ENCODE measurements around the gene ARHGAP27. TPM values are rescaled to one million over a fixed set of nuclear protein-coding genes. Genes with fewer than 3 reads are reported as not detected.
A peak's percentile ranks its signal among the peaks of the same experiment; 100 is the strongest.

The ARHGAP27 gene
- total RNA-seq, 1 experiment from 2014 or later, result 12.9 TPM

DNA sequence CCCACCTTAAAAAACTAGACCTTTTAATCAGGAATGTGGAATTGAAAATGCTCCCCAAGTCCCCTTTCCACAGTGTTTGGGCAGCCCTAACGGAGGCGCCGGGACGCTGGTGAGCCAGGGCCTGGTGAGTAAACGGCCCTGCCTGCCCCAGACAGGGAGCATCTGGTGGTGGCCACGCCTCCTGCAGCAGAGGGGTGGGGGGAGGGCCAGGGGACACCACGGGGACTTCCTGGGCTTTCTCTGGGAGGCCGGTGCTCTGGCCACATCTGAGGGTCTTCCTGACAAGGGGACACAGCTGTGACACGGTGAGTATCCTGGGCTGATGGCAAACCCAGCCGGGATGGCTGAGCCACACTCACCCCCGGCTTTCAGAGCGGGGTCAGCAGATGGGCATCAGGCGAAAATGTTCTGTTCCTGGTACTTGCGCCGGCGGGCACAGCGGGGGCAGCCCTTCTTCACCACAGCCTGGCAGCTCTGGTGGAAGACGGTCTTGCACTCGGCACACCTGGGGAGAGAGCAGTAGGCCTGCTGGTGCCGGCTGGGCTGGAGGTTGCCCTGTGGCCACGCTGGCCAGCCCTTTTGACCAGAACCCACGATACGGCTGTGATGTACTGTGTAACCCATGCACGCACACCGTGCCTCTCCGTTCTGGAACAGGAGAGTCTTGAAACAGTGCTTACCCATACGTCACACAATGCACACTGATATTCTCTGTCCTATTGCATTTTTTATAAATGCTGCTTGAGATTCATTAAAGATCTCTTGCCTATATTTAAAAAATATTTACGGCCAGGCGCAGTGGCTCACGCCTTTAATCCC lies 5.0 kb upstream of the ARHGAP27 start:
- Mint-ChIP-seq H3K27me3 (ENCODE audit: low read depth) (peaks cover 14% of the 10 kb centered on the region), H3K4me1 (peaks cover 23% of the 10 kb centered on the region), H3K9me3 (no peaks in the 10 kb centered on the region), H3K4me3 (no peak overlapping the region), H3K36me3 (no peaks in the 10 kb centered on the region), H3K27ac (no peak overlapping the region)
- TF ChIP-seq ZNF219 (CRISPR knock-in tag; IDR thresholded peaks at IDR 0.05; ENCODE audit: borderline replicate concordance), result no peak
- TF ChIP-seq TEAD1 (CRISPR knock-in tag; IDR thresholded peaks at IDR 0.05), result no peak
- no peak for TF ChIP-seq MYBL2 (CRISPR knock-in tag; IDR thresholded peaks at IDR 0.05)
- TF ChIP-seq CBFB (CRISPR knock-in tag; IDR thresholded peaks at IDR 0.05; ENCODE audit: low read depth), result no peak
- DNase-seq (ENCODE audit: low spot score) (no peak), ATAC-seq (peak; percentile 72)
- POLR2A ChIA-PET, result no interaction called here
- CTCF ChIA-PET, result no interaction called here

DNA sequence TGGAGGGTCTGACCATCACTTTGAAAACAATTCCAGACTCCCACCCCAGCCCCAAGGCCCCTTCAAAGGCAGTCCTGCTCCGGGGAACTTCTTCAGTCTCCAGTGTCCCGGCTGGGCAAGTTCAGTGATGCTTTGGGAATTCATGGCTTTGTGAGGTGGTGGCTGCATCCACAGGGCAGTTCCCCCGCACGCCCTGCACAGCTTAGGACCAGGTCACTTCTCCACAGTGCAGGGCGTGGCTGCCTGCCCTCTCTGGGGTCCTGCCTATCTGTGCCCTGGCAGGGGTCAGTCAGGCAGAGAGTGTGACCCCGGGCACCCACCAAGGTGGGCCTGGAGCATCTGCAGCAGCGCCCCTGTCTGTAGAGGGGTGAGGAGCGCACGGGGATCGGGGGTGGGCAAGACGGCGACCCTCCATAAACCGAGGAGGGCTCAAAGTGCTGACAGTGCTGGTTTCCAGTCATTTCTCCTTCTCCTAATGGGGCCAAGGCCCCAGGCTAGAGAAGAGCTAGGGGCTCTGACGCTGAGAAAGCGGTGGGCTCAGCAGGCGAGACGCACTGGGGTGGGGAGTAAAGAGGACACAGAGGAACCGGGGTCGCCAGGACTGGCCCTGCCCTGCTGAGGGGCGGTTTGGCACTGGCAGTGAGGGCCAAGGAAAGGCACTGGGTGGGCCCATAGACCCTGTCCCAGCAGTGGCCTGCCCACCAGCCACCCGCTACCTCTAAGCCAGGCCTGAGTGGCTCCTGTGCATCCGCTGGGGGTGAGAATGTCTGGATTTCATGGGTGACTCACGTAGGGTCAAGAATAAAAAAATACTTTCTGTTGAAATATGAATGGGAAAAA lies 4.2 kb upstream of the ARHGAP27 start:
- H3K4me3 Mint-ChIP-seq, result no peak overlapping the region
- H3K27me3 Mint-ChIP-seq (ENCODE audit: low read depth), result peaks cover 19% of the 10 kb centered on the region
- ChIA-PET CTCF (no interaction called here), POLR2A (no interaction called here)
- H3K9me3 Mint-ChIP-seq, result no peaks in the 10 kb centered on the region
- no peak for DNase-seq (ENCODE audit: low spot score)
- H3K27ac Mint-ChIP-seq, result no peak overlapping the region
- peaks cover 23% of the 10 kb centered on the region for H3K4me1 Mint-ChIP-seq
- ATAC-seq, result no peak
- H3K36me3 Mint-ChIP-seq, result no peaks in the 10 kb centered on the region
- TF ChIP-seq ZNF317 (CRISPR knock-in tag; IDR thresholded peaks at IDR 0.05; ENCODE audit: borderline replicate concordance, low read depth), result no peak
- TF ChIP-seq, protein P1, sequence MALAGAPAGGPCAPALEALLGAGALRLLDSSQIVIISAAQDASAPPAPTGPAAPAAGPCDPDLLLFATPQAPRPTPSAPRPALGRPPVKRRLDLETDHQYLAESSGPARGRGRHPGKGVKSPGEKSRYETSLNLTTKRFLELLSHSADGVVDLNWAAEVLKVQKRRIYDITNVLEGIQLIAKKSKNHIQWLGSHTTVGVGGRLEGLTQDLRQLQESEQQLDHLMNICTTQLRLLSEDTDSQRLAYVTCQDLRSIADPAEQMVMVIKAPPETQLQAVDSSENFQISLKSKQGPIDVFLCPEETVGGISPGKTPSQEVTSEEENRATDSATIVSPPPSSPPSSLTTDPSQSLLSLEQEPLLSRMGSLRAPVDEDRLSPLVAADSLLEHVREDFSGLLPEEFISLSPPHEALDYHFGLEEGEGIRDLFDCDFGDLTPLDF (CRISPR knock-in tag; IDR thresholded peaks at IDR 0.05), result no peak
- TF ChIP-seq, protein P2, sequence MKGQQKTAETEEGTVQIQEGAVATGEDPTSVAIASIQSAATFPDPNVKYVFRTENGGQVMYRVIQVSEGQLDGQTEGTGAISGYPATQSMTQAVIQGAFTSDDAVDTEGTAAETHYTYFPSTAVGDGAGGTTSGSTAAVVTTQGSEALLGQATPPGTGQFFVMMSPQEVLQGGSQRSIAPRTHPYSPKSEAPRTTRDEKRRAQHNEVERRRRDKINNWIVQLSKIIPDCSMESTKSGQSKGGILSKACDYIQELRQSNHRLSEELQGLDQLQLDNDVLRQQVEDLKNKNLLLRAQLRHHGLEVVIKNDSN (CRISPR knock-in tag; IDR thresholded peaks at IDR 0.05), result no peak
- TF ChIP-seq, protein P3, sequence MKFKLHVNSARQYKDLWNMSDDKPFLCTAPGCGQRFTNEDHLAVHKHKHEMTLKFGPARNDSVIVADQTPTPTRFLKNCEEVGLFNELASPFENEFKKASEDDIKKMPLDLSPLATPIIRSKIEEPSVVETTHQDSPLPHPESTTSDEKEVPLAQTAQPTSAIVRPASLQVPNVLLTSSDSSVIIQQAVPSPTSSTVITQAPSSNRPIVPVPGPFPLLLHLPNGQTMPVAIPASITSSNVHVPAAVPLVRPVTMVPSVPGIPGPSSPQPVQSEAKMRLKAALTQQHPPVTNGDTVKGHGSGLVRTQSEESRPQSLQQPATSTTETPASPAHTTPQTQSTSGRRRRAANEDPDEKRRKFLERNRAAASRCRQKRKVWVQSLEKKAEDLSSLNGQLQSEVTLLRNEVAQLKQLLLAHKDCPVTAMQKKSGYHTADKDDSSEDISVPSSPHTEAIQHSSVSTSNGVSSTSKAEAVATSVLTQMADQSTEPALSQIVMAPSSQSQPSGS (CRISPR knock-in tag; IDR thresholded peaks at IDR 0.05; ENCODE audit: borderline replicate concordance, low read depth), result no peak
- TF ChIP-seq MYBL2 (CRISPR knock-in tag; IDR thresholded peaks at IDR 0.05), result no peak
- no peak for TF ChIP-seq TP53 (CRISPR knock-in tag; IDR thresholded peaks at IDR 0.05)
- TF ChIP-seq, protein P4, sequence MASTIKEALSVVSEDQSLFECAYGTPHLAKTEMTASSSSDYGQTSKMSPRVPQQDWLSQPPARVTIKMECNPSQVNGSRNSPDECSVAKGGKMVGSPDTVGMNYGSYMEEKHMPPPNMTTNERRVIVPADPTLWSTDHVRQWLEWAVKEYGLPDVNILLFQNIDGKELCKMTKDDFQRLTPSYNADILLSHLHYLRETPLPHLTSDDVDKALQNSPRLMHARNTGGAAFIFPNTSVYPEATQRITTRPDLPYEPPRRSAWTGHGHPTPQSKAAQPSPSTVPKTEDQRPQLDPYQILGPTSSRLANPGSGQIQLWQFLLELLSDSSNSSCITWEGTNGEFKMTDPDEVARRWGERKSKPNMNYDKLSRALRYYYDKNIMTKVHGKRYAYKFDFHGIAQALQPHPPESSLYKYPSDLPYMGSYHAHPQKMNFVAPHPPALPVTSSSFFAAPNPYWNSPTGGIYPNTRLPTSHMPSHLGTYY (CRISPR knock-in tag; IDR thresholded peaks at IDR 0.05), result no peak
- TF ChIP-seq HMGA2 (CRISPR knock-in tag; IDR thresholded peaks at IDR 0.05), result no peak
- no peak for TF ChIP-seq RELA (CRISPR knock-in tag; IDR thresholded peaks at IDR 0.05; ENCODE audit: borderline replicate concordance)
- TF ChIP-seq, protein P5, sequence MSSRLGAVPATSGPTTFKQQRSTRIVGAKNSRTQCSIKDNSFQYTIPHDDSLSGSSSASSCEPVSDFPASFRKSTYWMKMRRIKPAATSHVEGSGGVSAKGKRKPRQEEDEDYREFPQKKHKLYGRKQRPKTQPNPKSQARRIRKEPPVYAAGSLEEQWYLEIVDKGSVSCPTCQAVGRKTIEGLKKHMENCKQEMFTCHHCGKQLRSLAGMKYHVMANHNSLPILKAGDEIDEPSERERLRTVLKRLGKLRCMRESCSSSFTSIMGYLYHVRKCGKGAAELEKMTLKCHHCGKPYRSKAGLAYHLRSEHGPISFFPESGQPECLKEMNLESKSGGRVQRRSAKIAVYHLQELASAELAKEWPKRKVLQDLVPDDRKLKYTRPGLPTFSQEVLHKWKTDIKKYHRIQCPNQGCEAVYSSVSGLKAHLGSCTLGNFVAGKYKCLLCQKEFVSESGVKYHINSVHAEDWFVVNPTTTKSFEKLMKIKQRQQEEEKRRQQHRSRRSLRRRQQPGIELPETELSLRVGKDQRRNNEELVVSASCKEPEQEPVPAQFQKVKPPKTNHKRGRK (CRISPR knock-in tag; IDR thresholded peaks at IDR 0.05; ENCODE audit: borderline replicate concordance), result no peak
- TF ChIP-seq, protein P6, sequence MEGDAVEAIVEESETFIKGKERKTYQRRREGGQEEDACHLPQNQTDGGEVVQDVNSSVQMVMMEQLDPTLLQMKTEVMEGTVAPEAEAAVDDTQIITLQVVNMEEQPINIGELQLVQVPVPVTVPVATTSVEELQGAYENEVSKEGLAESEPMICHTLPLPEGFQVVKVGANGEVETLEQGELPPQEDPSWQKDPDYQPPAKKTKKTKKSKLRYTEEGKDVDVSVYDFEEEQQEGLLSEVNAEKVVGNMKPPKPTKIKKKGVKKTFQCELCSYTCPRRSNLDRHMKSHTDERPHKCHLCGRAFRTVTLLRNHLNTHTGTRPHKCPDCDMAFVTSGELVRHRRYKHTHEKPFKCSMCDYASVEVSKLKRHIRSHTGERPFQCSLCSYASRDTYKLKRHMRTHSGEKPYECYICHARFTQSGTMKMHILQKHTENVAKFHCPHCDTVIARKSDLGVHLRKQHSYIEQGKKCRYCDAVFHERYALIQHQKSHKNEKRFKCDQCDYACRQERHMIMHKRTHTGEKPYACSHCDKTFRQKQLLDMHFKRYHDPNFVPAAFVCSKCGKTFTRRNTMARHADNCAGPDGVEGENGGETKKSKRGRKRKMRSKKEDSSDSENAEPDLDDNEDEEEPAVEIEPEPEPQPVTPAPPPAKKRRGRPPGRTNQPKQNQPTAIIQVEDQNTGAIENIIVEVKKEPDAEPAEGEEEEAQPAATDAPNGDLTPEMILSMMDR (IDR thresholded peaks at IDR 0.05), result no peak
- no peak for TF ChIP-seq TEAD4 (CRISPR knock-in tag; IDR thresholded peaks at IDR 0.05)
- TF ChIP-seq ZNF671 (CRISPR knock-in tag; IDR thresholded peaks at IDR 0.05), result no peak
- TF ChIP-seq, protein P7, sequence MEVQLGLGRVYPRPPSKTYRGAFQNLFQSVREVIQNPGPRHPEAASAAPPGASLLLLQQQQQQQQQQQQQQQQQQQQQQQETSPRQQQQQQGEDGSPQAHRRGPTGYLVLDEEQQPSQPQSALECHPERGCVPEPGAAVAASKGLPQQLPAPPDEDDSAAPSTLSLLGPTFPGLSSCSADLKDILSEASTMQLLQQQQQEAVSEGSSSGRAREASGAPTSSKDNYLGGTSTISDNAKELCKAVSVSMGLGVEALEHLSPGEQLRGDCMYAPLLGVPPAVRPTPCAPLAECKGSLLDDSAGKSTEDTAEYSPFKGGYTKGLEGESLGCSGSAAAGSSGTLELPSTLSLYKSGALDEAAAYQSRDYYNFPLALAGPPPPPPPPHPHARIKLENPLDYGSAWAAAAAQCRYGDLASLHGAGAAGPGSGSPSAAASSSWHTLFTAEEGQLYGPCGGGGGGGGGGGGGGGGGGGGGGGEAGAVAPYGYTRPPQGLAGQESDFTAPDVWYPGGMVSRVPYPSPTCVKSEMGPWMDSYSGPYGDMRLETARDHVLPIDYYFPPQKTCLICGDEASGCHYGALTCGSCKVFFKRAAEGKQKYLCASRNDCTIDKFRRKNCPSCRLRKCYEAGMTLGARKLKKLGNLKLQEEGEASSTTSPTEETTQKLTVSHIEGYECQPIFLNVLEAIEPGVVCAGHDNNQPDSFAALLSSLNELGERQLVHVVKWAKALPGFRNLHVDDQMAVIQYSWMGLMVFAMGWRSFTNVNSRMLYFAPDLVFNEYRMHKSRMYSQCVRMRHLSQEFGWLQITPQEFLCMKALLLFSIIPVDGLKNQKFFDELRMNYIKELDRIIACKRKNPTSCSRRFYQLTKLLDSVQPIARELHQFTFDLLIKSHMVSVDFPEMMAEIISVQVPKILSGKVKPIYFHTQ (CRISPR knock-in tag; IDR thresholded peaks at IDR 0.05), result no peak
- TF ChIP-seq, protein P8, sequence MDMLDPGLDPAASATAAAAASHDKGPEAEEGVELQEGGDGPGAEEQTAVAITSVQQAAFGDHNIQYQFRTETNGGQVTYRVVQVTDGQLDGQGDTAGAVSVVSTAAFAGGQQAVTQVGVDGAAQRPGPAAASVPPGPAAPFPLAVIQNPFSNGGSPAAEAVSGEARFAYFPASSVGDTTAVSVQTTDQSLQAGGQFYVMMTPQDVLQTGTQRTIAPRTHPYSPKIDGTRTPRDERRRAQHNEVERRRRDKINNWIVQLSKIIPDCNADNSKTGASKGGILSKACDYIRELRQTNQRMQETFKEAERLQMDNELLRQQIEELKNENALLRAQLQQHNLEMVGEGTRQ (CRISPR knock-in tag; IDR thresholded peaks at IDR 0.05), result no peak
- no peak for TF ChIP-seq NR3C1 (CRISPR knock-in tag; conservative IDR thresholded peaks at IDR 0.05; ENCODE audit: low read depth)
- TF ChIP-seq ZNF423 (CRISPR knock-in tag; IDR thresholded peaks at IDR 0.05), result no peak

All from WTC11 (cell line).